SK-MEL-5 (cell line): ENCODE data around the gene USP7. TPM values are rescaled to one million over a fixed set of nuclear protein-coding genes. Genes with fewer than 3 reads are reported as not detected.

ENCODE experiments used
- DNase-seq: peaks from one replicate; pipeline ENCODE4 v3.0.0-alpha.2; 2016; ENCODE audit warnings: low read depth, low spot score
- in situ Hi-C: cut with HindIII; loops from 2 replicates; pipeline ENCODE4 v1.10.0; 2016; ENCODE audit warnings: low sequenced_read_pairs, high pct_unique_total_duplicates, low pct_unique_long_range_greater_than_20kb
- total RNA-seq: library from RNA; depleted of rRNA; stranded (reverse); fragments of >200 nt; shearing (Covaris generic); gene quantifications from 2 replicates; pipeline ENCODE4 v1.2.3, GENCODE V29; 2014

USP7 gene
- total RNA-seq, 1 experiment from 2014 or later, result 22.0 TPM

DNA sequence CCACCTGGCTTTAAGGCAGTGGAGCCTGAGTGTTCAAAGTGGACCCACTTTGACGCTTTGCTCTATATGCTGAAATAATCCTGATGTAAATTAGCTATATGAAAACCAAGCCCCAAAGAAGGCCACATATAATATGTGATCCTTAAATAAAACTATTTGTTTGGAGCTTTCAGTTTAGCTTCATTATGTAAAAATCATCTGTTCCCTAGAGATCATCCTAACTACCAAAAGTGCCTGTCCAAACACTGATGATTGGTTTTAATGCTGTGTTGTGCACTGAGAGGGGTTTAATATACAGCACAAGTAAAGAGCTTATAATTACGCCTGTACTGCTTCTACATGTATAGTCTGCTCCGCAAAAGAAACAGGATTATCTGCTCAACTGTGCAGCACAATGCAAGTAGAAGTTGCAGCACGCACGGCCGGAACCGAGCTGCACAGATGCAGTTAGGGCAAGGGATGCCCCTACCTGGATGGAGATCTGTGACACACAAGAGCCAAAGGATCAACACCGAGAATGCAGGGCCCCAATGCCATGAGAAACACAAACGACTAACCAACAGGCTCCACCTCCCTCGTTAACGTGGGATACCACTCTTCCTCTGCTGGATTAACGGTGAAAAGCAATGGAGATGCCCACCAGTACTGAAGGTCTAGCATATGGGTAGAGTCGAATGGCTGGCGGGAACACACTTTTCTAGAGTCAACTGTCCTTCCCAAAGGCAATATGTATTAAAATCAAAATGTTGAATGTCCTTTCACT is 20.5 kb downstream of the USP7 start:
- in situ Hi-C loops, result no loop called here
- DNase-seq, result no peak

DNA sequence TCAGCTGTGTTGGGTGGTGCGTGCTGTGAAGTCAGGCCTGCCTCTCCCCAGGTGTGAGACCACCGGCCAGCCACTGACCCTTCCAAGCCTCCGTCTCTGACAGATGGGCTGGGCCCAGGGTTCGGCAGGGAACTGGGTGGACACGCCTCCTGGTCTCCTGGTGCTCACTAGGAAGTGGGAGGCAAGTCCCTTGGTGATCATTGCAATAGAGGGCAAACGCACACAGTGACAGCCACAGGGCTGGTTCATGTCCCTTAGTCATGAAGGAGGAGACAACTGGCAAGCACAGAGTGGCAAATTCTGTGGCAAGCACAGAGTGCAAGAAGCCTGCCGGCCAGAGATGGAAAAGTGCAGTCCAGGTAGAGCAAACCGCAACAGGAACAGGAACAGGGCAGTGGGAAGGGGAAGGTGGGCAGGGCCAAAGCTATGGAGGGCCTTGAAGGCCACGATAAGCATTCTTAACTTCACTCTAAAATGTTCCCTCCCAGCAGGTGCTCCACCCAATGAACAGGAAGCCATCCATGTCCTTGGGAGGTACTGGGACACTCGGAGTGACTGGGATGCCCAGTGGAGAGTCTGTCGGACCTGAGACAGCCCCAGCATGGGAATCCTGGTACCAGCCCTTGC is 21.9 kb downstream of the USP7 start:
- no peak for DNase-seq
- in situ Hi-C loops, result no loop called here

DNA sequence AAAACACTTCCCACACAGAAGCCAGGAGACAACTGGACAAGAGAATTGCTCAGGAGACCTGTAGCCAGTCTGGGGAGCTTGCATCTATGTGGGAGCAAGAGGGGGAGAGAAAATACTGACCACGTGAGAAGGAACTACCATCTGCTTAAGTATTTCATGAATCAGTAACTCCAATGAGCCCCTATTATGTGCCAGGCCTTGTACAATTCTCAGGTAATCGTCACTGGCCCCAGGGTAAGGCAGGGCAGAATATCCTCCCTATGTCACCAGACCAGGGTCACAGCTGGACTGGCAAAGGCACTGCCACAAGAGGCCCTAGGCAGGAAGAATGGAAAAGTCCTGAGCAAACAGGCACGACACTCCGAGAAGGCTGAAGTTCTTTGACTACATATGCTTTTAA is 25.9 kb downstream of the USP7 start:
- DNase-seq, result no peak
- in situ Hi-C loops, result no loop called here

DNA sequence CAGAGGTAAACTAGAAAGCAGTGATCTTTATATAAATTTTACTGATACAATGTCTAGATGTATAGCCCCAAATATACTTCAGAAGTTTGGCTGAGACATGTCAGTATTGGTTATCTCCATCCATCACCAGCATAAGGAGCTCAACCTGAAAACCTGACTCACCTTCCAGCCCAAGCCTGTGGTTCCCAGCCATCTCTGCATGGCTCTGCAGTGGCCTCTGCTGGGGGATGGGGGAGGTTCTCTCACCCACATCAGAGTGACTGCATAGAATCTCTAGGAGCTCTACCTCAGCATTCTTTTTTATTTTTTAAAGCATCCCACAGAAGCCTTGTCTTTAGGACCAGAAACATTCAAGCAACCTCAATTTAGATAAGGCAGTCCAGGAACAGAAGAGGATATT is 27.3 kb downstream of the USP7 start:
- in situ Hi-C loops, result no loop called here
- peak; percentile 29 for DNase-seq

DNA sequence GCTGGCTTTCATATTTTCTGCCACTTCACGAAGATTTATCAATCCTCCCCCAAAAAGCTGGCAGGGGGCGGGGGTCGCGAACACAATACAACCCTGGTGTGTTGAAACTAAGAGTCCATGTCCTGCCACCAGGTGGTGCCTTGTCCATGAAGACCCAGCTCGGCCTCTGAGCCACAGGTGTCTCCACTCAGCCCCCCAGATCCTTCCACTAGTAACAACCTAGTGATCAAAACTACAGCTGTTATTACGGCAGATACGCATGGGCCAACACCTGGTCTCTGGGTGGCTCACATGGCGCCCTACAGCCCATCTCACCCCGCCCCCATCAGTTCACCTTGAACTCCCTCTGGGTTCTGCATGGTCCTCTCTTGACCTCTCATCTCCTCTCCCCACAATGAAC is 27.7 kb downstream of the USP7 start:
- DNase-seq, result peak; percentile 13
- in situ Hi-C loops, result no loop called here

DNA sequence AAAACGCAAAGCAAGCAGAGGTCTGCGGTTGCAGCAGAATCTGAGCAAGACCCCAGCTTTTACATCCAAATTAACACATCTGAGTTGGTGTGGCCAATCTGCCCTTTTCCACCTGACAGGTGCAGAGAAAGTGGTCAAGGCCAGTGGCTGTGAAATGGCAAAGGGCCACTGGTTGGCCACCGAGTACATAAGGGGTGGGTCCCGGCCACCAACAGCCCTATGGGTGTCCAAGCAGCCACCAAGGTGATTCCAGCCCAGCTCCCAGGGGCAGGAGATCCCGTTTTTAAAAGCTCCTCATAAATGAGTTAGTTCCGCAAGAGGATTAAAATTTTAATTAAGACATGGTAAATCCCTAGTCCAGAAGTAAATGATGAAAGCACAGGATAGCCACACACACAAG is 29.1 kb downstream of the USP7 start:
- in situ Hi-C loops, result no loop called here
- no peak for DNase-seq

DNA sequence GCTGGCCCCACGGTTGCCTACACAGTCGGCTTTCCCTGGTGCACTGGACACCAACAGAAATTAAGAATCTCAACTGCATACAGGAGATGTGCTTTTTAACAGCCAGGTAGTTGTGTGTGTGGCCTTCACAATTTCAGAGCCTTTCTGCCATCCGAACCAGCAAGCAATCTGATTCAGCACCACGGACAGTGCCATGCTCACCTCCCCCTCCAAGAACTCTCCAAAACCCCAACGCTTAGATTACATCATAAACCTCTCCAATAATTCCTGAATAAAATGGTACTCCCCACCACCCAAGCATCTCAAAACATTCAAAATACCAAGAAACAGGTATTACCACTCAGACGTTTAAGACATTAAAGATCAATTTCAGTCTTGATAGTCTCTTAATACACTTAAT is 31.8 kb downstream of the USP7 start:
- in situ Hi-C loops, result no loop called here
- DNase-seq, result peak; percentile 19

DNA sequence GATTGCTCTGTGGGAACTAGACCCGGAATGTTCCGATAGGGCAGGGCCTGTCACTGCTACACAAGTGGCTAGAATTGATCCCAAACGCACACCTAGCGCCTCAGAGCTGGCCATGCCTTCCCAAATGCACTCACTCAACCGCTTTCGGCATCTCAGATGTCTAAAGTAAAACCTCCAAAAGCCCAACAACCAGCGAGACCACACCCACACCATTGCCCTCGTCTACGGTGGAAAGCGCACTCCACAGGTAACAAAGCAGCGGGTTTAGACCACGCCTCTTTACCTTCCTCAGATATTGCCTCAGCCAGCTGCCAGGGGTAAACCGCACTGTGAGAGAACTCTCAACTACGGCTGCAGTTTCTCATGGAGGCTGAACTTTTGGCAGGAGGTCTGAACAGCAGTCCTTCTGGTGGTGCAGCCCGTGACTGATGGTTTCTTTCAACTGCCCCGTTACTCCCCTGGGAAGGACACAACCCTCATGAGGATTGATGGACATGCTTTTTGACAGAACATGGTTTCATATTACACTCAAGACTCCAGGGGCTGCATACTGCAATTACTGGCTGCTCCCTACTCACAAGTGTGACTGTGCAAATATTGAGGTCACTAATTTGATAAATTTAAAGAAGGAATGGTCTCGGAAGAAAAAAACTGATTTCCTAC is 34.5 kb downstream of the USP7 start:
- DNase-seq, result no peak
- in situ Hi-C loops, result no loop called here

DNA sequence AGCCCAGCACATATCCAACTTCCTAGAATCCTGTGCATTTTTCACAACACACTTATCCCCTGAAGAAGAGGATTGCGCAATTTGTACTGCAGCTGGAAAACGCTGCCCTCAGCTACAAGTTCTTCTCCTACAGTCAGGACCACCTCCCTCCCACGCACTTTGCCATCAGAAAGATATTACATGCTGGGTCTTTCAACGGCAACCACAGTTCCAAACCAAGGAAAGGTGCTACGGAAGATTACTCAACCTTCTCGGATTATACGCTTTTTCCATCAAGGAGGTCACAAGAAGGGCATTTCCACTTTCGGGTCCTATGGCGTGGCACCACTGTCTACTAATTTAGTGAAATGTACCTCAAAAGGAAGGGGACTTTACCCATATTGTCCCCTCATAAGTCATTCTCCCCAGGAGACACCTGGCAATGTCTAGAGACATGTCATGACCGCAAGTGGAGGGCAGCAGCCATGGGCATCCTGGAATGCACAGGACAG is 35.2 kb downstream of the USP7 start:
- DNase-seq, result no peak
- in situ Hi-C loops, result no loop called here

DNA sequence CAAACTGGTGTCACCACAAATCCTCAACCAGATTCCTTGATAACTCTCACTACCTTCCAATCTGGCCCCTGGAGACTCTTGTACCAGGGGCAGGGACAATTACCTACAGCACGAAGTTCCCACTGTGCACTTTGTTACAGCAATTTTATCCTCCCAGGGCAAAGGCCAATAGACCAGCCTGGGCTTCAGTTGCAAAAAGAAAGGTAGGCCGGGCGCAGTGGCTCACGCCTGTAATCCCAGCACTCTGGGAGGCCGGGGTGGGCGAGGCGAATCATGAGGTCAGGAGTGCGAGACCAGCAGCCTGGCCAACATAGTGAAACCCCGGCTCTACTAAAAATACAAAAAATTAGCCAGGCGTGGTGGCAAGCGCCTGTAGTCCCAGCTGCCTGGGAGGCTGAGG is 36.9 kb downstream of the USP7 start:
- DNase-seq, result no peak
- in situ Hi-C loops, result no loop called here

DNA sequence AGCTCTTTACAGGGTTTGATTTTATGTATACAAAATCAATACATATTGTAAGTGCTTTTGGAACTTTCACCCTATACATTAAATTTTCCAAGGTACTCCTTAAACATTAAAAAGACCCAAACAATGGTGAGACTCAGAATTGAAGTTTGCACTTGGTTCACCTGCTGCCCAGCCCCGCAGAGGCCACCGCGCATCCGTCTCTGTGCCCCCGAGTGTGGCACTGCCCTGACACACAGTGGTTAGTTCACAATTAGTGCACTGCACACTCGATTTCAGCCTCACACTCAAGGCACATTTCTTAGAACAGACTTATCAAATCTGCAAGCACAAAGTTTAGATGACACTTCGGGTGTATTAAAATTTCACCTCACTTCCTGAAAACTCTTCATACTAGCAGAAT is 38.3 kb downstream of the USP7 start:
- in situ Hi-C loops, result no loop called here
- DNase-seq, result no peak

DNA sequence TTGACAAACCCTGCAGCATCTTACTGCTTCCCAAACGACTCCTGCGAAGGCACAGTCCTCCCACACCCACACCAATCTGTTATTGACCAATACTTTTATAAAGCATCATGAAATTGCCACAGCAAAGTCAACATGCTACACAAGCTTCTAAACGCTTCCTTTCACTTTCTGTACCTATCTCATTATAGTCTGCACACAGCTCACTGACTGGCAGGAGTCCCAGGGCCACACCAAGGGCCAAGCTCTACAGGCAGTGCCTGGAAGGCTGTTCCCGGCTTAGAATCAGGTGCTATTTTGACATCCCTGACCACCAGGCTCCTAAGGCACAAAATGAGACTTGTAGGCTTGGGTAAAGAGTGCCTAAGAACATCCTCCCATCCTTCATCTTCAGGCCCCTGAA is 39.5 kb downstream of the USP7 start:
- in situ Hi-C loops, result no loop called here
- DNase-seq, result no peak

DNA sequence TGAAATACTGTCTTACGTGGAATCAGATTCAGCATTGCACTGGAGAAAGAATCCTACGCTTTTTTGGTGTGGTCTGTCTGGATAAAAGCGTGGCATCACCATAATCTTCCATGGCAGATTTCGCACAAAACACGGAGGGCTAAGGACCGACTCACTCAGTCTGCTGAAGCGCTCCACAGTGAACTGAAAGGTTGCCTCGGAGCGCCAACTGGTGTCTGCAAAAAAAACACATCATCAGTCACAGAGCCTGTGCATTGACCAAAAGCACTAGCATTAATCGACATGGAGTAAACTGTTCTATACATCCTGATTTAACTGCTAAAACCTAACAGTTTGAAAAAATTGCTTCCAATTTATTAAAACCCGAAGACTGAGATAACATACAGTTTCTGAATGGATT is 40.5 kb downstream of the USP7 start:
- in situ Hi-C loops, result no loop called here
- no peak for DNase-seq

DNA sequence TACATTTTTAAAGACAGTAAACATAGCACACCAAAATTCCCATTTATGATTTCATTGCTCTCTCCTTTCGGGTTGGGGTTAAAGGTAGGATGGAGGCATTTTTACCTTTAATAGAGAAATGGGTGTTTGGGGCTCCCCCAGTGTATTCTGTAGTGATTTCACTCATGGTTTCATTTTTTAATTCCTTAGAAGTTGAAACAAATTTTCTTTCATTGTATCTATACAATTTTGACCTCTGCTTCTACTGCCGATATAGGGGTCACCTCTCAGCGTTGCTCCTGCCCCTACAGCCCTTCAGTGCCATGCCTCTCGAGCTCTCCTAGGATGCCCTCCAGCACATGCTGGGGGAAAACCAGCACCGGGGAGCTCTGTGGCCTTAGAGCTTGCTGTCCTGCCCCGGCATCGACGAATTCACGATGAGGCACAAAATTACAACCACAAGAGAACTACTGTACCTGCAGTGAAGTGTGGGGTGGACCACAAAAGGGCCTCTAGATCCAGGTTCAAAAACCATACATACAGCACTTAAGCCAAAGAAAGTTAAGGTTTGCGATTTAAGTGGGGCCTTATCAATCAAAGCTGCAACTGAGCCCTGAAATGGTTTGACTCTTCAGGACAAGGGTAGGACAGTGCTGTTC is 42.2 kb downstream of the USP7 start:
- DNase-seq, result no peak
- in situ Hi-C loops, result no loop called here

DNA sequence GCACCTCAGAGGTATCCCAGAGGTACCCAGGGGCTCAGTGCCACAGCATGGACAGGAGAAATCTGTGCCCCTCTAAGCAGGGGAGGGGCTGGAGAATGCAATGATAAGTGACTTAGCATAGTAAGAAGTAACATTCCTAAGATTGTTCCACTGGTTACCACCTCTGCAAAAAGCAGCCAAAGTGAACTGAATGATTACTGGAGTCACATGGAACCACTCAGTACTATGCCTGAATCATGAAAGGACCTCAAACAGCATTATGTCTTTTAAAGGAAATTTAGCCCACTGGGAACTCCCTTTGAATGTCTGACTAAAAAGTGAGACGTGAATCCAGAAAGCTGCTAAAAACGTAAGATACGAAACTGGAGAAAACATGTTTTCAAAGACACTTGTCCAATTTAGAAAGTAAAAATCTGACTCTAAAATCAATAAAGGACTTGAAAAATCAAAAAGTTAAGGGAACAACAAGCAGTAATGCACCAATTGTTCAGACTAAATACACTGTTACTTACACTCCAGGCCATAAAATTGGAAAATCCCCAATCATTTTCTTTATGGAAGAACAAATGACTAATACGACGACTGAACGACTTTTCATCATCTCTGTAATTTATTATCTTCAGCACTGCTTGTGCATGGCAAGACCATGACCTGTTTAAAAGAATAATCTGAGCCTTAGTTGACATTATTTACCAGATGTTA is 42.9 kb downstream of the USP7 start:
- in situ Hi-C loops, result no loop called here
- DNase-seq, result no peak

DNA sequence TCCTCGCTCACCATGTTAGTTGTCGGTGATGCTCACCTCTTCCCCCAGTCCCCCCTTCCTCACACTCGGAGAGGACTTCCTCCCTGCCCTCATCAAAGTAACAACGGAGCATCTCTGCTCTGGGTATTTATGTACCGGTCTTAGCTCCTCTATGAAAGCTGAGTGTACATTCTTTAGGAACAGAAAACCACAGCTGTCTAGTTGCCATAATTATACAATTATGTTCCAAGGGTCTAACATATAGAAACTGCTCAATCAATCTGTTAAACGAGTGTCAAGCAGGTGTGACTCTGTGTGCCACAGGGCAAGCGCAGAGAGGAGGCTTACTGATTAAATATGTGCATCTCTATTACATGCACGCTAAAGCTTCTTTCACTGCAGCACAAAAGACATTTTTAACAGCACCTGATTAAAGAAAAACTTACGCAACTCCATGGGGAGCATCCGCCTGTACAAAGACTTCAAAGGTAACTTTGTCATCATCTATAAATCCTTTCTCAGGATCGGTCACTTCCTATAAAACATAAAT is 43.7 kb downstream of the USP7 start:
- in situ Hi-C loops, result no loop called here

DNA sequence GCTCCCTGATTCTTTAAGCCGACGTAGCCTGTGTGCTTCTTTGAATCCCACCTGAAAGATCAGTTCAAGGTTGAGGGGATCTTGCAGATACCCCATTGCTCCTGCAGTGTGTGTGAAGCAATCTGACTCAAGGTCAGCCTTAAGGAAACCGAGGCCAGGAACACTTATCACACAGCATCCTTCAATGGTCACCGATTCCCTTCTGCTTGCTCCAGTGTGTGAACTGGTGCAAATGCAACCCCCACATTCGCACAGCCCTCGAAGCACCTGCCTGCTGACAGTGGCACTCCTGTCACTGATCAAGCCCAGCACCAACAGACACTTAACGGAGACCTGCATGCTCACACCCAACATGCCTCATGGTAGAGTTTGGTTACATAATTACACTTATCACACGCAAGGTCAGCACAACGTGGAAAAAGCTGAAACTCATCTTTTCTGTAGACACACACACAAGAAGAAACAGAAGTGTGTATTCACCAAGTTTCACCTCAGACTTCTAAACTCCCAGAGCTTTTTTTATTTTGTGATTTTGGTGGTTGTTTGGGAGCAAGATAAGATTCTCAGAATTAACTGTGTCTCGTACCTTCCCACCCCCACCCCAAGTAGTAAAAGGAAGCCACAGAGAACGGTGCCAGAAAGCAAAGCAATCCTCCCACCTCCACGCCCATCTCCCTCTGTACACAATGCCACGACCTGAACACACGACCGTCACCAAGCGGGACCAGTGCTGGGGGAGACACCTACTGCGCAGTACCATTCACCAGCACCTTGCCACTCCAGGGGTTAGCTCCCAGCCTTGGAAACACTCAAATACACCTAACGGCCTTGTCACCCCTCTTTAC is 44.4 kb downstream of the USP7 start:
- no peak for DNase-seq
- in situ Hi-C loops, result no loop called here

More for the DNA sequence above, 43.7 kb downstream of the USP7 start:
- DNase-seq, result no peak
